ENCODE data around the gene SH2D3C.

DNA sequence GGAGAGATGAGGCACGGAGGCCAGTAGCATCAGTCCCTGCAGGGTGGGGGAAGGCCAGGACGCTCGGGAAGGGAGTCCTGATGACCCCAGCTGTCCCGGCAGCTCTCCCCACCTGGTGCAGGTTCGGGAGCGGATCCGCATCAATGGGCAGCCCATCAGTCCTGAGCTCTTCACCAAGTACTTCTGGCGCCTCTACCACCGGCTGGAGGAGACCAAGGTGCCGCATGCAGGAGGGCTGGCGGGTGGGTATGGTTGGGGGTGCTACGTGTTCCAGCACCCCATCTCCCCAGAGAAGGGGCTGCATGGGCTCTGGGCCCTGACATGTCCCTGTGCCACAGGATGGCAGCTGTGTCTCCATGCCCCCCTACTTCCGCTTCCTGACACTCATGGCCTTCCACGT lies 28.4 kb upstream of the SH2D3C start:
- TF ChIP-seq, protein P1, sequence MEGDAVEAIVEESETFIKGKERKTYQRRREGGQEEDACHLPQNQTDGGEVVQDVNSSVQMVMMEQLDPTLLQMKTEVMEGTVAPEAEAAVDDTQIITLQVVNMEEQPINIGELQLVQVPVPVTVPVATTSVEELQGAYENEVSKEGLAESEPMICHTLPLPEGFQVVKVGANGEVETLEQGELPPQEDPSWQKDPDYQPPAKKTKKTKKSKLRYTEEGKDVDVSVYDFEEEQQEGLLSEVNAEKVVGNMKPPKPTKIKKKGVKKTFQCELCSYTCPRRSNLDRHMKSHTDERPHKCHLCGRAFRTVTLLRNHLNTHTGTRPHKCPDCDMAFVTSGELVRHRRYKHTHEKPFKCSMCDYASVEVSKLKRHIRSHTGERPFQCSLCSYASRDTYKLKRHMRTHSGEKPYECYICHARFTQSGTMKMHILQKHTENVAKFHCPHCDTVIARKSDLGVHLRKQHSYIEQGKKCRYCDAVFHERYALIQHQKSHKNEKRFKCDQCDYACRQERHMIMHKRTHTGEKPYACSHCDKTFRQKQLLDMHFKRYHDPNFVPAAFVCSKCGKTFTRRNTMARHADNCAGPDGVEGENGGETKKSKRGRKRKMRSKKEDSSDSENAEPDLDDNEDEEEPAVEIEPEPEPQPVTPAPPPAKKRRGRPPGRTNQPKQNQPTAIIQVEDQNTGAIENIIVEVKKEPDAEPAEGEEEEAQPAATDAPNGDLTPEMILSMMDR (conservative IDR thresholded peaks at IDR 0.05) = no peak
- no peak for TF ChIP-seq EZH2 (IDR thresholded peaks at IDR 0.05; ENCODE audit: low read depth)
